ENCODE measurements around the gene TOM1L2.
A peak's percentile ranks its signal among the peaks of the same experiment; 100 is the strongest.

TOM1L2 gene

DNA sequence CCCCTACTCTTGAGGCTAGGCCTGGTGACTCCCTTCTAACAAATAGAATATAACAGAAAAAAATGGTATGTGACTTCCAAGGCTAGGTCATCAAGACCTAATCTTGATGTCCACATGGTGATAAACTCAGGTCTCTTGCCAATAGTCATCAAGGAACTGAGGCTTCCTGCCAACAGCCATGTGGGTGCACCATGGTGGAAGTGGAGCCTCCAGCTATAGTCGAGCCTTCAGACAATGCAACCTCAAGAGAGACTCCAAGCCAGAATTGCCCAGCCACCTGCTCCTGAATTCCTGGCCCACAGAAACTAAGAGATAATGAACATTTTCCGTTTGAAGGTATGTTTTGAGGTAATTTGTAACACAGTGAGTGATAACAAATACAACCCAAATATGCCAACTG is 79.5 kb downstream of the TOM1L2 start:
- DNase-seq, result no peak

DNA sequence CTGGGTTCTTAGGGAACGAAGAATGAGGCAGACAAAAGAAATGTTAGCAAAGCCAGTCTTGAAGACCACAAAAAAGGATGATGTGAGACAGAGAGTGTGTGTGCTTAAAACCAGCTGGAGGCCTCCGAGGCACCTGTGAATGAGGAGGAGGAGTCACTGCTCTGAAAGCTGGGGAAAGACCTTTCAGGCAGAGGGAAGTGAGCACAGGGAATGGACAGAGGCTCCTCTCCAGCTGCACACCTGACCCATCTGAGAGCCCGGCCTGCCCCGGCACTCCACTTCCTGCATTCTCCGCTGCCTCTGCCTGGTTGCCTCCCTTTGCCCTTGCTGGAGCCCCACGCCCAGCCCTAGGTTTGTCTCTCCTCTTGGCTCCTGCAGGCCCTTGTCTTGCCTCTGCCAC is 80.2 kb downstream of the TOM1L2 start:
- DNase-seq, result no peak

DNA sequence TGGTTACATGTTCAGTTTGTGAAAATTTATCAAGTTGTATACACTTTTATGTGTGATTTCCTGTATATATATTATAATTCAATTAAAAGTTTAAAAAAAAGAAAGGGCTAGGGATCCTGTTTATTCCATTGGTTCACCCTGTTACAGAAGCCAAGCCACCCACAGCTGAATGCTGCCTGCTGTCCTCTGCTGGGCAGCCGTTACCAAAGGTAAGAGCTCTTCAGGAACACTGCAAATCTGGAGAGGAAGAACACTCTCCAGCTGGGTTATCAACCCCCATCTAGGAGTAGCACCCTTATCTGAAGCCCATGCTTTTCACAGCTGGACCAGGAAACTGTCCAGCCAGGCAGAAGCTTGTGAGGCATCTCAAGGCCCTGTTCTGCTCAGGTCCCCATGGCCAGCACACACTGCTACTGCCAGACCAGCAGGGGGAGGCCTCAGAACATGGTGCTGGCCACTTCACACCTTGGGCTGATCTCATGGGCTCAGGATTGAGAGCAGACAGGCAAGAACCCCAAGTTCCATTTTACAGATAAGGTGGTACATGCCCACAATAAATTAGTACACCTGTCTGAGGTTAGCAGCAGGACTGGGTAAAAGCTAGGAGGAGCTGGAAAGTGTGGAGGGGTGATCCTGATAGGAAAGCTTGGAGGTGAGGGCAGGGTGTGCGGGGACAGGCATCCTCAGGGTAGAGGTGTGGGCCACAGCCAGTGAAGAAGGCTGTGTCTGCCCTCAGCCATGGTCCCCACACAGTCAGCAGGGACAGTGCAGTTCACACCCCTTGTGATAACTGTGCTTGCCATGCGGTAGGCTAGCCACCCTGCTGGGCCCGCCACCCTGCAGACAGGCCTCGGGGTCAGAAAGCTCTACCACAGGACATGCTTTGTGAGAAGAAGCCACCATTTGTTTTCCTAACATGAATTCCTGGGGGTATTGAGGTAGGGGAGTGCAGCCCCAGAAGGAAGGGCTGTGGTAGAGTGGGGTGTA is 81.1 kb downstream of the TOM1L2 start:
- peak; percentile 28 for DNase-seq

DNA sequence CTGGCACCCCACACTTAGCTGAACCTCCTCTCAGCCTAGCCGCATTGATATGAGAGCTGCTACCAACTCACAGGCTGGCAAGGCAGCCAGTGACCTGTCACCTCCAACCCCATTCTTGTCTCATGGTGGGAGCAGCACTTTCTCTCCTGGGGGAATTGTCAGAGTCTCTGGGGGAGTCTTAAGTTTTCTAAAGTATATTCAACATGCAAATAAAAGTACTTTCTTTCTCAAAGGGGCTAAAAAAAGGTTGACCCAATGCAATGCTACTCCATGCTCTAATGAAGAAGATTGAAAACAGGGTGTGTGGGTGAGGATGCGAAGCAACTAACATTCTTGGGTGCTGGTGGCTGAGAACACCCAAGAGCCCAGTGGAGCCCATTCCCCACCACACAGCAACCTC is 82.3 kb downstream of the TOM1L2 start:
- no peak for DNase-seq

DNA sequence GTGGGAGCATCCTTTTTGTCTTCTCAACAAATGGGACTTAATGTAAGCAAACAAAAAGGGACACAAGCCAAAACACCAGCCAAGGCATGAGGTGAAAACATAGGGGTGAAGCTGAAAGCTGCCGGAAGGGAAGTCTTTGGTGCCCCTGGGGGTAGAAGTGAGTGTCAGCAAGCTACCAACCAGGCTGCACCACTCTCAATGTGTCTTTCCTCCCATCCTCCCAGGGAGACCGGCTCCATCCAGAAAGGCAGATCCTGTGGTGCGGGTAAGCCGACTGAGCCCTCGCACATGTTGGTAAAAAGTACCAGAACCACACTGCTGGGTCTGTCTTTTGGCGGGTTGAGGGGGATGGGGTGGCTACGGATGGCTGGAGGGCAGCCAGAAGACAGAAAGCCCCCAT is 83.4 kb downstream of the TOM1L2 start:
- no peak for DNase-seq

DNA sequence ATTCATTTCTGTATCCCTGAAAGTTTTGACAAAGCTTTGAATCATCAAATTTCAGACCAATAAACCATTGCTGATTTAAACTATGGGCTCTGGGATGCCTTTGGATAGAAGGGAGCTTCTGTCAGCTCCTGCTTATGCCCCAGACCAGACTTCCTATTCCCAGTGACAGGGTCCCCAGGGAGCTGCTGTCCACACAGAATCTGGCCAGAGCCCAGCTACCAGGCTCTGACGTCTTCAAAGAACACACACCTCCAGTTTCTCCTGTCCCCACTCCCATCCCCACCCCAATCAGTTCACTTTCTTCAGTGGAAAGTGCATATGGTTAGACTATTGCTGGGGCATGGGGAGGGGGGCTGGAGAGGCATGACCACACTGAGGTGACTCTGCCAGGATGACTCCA is 83.8 kb downstream of the TOM1L2 start:
- no peak for DNase-seq

DNA sequence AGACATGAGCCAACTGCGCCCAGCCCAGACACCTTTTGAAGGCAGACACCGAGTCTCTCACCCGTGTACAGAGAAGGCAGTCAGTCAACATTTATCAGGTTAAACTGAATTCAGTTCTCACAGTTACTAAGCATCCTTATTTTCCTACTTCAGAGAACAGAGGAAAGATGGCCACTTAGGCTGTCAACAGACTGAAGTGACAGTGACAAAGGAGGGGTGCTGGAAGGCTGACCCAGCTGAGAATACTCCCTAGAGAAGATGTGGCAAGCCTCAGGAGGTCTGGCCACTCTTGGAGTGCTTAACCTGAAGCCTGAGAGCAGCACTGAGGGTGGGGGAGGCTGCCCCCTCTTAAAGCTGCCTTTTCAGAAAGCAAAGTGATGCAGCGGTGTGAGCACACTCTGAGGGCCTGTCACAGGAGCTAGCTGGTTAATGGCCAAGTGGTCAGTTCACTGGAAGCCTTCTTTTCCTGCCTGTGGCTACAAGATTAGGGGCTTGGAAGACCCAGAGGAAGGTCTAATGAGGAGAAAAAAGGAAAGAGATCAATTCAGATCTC is 84.4 kb downstream of the TOM1L2 start:
- no peak for DNase-seq

DNA sequence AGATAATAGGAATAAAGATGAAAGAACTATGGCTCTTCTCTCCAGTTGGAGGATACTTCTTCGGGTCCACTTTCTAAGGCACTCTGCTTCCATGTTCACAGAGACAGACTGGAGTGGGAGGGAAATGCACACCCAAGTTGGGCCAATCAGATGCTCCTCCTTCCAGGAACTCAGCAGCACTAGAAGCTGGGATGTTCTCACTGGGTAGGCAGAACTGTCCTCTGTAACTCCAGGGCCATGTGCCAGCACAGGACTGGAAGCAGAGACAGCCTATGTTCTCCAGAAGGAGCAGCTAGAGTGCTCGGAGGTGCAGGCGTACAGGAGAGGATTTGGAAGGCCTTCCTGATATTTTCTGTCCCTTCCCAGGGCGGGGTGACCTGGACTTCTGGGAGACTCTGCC is 85.5 kb downstream of the TOM1L2 start:
- DNase-seq, result no peak

DNA sequence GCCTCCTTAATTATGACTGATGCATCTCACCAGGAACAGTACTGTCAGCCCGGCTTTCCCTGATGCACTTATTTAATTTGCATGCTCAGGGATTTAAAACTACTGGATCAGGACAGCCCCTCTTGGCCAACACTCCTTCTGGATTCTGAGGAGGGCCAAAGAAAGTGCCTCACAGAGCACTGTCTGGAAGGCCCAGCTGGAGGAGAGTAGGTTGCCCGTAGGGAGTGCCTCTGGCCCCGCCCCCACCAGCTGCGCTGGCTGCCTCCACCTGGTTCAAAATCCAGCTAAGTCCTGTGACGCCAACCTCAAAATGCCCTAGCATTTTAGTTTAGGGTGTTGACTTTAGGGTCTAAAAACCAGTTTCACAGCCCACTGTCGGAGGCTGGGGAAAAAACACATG is 86.0 kb downstream of the TOM1L2 start:
- DNase-seq, result no peak

DNA sequence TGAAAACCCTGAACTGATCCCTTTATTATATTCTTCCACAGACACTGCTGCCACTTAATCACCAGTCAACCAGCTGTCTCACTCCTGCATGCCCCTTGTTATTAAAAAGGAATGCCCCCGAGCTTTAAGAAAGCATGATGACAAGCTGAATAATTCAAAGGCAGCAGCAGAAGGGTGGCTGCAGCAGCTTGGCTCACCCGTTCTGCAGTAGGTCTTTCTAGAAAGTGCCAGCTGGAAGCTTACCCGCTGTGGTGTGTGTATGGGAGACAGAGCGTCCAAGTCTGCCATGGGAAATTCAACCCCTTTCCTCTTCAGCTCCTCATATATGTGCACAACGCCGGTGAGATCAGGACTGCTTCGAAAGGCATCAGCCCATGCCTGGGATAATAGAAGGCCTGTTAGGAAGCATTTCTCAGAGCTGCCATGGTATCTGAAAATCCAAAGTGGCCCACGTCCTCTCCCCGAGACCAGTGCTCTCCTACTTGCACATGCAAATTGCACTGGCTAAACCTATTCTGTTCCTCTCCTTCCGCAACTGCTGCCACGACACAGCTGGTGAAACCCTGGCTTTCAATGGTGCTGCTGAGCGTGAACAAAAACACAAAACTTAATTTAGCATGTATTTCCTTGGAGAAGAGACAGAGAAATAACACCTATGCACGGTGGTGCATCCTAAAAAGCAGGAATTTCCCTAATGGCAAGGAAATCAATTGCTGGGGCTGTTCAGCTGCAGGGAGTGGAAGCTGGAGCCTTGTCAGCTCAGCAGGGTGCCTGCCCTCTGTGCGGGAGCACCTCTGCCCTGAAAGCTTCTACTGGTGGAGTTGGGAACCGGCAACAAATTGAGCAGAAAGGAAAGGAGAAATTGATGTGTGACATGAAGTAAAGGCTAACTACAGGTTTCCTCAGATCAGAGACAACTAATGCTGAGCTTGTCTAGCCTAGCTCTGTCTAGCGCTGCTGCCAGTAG is 87.5 kb downstream of the TOM1L2 start:
- no peak for DNase-seq

DNA sequence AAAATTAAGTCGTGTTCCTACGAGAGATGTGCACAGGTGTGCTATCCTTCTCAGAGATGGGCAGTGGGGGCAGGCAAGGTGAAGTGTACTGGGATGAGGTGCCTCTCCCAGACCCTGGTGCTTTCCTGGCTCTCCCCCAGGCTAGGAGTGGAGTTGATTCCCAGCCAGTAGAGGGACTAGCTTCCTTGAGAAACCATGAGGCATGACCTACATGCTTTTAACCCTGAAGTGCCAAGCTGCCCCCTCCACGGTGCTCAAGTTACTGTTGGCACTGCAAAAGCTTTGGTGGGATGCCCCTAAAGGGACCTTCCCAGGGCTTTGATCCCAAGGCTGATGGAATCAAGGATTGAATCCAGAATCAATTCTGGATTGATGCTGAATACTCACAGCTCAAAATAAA is 88.4 kb downstream of the TOM1L2 start:
- DNase-seq, result no peak

DNA sequence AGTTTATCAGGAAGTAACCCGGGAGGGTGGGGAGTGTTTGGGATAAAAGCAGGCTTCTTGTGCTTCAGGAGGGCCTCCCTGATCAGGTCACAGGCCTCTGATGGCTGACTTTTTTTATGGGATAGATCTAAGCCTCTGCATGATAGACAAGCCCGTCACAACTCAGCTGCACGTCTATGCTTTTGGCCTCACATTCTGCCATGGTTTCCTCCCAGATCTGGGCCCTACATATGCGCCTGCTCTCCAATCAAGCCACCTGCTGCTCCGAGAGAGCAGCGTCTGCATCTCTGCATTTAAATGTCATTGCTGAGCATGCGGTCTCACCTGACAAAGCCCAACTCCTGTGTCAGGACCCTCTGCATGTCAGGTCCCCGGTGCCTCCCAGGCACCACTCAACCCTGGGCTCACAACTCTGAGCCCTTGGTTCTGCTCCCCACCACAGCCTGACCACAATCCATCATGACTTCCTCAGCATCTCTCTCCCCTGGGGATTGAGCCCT is 90.1 kb downstream of the TOM1L2 start:
- DNase-seq, result no peak

DNA sequence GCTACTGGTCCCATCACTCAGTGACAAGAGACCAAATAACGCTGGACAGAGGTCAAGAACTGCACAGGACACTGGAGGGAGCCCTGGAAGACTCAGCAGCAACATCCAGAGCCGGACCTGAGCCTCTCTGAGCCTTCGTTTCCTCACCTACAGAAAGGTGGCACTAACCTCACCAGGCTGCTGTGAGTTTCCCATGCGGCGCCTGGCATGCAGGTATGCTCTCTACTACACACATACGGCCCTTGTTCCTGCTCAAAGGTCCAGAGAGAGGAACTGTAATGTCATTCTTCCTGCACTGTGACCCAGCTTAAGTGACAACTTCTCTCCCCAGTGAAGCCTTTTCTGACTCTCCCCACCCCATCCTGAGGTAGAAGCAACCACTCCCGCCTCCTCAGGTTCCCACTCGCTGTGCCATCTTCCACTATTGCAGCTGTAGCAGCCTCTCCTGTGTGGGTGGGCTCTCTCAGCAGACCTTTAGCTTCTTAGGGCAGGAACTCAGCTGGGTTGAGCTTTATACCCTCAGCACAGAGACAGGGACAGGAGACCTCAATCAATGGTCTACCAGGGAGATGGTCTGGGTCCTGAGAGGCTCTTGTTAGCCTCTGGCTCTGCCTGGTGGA is 91.5 kb downstream of the TOM1L2 start:
- no peak for DNase-seq

DNA sequence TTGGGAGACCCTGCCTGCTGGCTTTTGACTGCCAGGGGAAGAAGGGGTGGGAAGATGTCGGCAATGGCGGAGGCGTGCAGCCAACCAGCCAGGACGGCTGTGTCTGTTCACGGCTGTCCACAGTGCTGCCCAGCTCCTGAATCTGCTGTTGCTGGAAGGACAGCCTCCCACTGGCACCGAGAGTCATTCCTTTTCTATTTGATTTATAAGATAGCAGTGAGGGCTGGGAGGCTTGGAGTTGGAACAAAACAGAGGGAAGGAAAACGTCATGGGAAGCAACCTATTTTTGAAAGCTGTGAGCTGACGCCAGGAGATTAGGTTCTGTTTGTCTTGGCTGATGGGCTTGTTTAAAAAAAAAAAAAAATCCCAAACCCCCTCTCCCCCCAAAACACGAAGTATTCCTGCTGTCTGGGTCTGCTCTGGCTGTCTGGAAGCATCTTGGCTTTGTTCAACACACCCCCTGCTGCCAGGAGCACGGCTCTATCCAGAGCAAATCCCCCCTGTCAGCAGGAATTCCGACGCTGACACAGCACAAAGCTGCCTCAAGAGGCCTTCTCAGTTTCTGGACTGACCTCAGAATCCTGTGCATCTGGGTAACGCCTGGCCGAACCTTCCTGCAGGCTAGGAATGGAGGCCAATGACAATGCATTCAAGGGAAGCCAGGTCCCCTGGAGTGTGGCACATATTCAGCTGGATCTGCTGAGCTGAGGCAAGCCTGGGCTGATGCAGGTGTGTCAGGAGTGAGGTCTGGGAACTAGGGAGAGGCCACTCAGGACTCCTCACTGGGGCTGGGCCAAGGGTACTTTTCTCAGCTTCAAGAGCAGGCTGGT is 94.5 kb downstream of the TOM1L2 start:
- no peak for DNase-seq

DNA sequence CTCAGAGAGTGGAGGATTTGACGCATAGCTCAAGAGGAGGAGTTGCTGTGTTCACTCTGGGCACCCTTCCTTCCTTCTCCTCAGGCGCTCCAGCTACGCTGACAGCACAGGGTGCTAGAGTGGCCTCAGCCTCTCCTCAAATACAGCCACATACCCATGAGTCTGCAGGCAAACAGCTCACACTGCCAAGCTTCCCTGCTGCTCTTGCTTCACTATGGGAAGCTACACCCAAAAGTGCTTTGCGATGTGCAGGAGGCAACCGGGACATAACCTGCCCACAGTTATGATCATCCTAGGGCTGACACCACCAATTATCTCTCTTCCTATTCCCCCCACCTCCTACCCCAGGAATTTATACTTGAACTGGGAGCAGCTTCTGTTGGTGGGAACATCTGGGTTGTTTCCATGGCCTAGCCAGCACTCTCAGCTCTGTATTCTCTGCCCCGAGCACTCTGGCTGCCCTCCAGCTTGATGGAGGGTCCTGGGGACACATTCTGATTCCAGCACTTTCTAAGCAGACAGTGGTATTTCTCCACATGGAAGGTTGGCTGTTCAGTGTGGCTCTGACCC is 95.2 kb downstream of the TOM1L2 start:
- no peak for DNase-seq

DNA sequence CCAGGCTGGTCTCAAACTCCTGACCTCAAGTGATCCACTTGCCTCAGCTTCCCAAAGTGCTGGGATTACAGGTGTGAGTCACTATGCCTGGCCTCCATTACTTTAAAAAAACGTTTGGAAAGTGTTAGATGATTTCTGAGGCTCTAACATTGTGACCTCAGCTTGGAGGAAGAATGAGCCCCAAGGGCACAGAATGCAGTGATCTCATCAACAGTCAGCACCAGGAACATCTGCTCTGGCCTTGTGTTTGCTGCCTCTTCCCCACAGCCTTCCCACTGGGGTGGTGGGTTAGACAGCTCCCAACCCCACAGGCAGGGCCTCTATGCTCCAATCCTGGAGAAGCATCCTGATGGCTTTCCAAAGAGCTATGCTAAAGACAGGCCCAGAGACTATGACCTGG is 97.7 kb downstream of the TOM1L2 start:
- no peak for DNase-seq

DNA sequence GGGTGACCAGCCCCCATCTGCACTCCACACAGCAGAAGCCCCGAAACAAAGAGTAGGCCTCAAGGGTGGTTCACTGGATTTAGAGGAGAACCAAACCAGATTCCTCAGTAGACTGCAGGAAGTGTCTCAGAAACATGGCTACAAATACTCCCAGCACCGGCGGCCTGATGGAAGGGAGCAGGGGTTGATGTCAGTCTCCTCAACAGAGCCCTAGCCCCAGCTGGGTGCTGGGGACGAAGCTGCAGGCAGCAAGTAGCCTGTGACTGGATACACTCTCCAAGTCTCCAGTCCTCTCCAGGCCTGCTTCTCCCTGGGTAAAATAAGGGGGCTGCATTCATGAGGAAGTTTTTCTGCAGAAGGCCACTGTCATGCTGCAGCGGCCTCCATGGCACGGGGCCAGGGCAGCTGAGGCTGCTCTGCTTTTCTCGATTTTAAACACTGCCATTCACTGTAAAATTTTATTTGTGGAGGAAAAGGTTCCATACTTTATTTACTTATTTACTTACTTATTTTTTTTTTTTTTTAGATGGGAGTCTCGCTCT is 98.7 kb downstream of the TOM1L2 start:
- no peak for DNase-seq

DNA sequence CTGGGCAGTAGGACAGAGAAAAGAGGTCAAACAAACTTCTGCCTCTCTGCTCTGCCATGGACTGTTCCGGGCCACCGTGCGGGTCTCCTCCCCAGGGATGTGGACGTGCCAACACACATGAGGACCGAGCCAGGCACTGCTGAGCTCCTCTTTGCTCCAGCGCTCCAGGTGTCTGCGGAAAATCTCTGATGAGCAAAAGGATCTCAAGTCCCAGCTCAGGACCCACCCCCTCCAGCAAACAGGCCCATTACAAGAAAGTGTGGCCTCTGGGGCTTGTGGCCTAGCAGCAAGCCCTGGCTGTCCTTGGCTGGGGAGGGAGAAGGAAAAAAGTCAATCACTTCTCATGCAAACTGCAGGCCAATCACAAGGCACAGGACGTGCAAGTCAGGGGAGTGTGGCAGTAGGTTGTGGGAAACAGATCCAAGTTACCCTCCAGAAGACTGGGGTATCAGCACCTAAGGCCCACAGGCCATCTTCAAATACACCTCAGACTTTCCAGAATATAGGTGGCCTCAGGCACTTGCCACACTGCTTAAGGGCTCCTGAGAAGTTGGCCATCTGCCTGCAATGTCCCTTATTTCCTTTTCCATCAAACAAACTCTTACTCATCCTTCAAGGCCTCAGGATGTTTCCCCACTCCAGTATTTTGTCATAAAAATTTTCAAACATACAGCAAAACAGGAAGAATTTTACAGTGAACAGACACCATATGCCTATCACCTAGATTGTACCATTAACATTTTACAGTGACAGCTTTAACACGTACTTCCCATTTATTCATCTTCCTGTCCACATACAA is 99.5 kb downstream of the TOM1L2 start:
- no peak for DNase-seq

DNA sequence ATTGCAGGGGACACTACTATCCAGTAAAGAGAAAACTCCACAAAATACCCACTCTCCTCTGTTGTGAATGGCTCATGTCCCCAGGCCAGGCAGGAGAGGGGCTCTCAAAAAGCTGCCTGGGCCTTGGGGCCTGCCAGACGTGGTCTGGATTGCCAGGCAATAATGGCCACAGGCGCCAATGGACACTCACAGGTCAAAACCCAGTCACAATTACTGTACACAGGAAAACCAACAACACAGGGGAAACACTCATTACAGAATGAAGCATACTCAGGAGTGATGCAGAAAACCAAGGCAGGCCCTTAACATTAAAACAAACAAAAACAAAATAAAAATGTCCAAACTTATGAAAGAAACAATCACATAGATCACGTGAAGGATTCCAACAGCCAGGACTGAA is 100.3 kb downstream of the TOM1L2 start:
- DNase-seq, result no peak

DNA sequence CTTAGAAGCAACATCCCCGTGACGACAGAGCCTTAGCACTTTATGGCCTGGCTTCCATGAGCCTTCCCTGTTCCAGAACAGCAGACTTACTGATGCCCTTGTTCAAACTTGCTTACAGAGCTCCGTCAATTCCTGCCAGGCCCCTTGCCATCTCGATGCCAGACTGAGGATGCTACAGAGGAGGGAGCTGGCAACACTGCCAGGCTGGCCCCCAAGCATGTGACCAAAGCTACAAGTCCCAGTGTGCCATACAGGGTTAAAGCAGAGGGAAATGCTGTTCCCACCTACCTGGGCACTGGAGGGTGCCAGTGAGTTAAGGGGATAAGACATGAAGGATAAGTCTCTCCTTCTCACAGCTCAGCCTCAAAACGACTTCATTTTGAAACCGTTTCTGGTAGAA is 102.0 kb downstream of the TOM1L2 start:
- no peak for DNase-seq
